NCI-H526 (cell line): ENCODE data around the gene PHACTR2.

Experiments
- DNase-seq, 2 experiments: peaks; one replicate each; lab custom pipeline; 2025; lab: John Stamatoyannopoulos, UW

The PHACTR2 gene

GRCh38 chr6:143742070-143742954 lies 64.5 kb downstream of the PHACTR2 start:
- no peak for DNase-seq

- DNase-seq, result no peak
These were observed 65.1 kb downstream of the PHACTR2 start for GRCh38 chr6:143742955-143743255.

DNA sequence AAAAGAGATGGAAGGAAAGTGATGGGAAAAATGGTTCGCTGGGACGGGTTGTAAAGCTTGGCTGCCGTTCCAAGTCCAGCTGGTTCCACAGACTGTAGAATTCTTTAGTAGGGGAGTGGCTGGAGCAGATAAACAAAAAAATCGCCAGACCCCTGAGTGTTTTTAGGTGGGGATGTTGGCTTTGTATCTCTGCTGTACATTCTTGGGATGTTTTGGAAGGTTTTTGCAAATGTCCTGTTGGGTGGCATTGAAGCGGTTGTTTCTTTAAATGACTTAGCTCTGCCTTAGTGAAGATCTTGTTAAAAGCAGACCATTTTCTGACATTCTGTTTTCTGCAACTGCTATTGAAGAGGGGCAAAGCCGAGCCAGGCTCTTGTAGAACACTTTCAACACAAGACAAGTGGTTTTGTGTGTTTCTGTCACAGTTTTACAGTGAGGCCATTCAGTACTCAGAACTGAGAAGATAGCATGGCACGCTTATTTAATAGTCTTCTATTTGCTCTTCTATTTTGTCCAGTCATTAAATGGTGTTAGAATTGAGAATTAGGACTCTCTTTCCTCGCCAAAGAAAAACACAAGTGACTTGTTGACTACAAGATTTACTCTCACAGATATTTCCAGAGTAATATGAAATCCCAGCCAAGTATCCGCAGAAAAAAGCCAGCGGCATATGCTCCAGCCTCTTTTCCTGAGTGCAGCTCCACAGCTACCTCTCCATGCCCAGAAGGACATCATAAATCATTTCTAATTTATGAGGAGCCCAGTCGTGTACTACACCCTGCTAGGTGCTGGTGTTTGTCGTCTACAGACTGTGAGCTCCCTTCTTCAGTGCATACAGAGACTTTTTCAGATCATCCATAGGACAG lies 65.8 kb downstream of the PHACTR2 start:
- DNase-seq, result peak in 1 of 2 experiments; percentile 4

DNA sequence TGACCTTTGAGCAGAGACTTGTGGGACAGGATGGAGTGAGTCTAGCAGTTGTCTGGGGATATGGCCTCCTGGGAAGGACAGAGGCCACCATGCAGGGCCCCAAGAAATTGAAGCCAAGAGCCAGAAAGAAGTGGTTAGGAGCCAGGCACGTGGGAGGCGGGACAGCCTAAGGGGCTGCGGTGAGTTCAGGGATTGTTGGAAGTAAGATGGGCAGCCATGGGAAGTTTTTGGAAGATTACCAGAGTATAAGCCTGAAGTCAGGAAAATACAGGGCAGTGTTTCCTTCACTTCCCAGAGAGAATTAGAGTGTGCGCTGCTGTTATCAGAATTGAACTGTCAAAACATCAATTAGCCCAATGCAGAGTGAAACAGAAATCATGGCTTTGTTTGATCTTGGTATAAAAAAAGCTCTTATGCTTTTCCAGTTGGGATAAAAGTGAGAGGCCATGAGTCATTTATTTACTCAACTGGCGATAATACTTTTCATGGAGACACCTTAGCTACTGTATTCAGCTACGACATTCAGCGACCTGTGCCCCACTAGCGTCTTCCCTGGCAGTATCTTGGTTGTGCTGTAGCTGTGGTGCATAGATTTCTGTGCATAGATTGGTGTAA lies 66.9 kb downstream of the PHACTR2 start:
- DNase-seq, result no peak

DNA sequence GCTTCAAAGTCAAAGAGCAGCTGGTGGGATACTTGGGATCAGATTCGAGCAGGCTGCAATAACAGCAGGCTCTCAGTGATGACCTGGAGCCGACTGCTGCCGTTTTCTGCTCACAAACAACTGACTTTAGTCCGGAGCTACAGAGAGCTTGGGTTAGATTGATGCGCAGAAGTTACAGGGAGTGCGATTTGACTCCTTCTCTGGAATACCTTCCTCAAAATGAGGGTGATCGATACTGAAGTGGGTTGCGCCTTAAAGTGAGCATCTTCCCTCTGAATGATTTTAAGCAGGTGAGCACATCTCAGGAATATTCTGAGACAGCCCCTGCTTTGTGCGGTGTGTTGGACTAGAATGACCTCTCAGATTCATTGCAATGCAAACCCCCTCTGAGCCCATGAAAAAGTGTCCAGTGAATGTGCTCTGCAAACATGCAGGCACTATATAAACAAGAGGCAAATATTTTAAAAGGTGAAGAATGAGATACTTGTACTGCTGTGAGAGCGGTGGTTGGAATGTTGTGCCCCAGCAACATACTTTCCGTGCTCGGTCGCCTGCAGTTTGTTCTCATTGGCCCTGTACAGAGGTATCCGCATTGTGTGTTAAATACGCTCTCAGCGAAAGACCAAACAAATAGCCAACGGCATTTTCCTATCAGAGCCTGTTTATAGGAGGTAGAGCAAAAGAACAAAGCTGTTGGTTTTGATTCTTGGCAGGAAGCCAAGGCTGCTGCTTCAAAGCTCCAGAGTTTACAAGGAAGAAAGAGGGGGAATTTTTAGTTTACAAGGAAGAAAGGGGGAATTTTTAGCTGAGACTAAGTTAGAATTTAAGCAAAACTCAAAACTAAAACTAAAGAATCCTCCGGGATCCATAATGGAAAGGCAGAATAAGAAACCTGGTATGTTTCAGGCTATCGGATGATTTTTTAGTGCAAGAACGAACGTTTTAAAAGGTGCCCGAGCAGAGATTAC lies 67.7 kb downstream of the PHACTR2 start:
- DNase-seq, result peak; percentile 76 to 83

DNA sequence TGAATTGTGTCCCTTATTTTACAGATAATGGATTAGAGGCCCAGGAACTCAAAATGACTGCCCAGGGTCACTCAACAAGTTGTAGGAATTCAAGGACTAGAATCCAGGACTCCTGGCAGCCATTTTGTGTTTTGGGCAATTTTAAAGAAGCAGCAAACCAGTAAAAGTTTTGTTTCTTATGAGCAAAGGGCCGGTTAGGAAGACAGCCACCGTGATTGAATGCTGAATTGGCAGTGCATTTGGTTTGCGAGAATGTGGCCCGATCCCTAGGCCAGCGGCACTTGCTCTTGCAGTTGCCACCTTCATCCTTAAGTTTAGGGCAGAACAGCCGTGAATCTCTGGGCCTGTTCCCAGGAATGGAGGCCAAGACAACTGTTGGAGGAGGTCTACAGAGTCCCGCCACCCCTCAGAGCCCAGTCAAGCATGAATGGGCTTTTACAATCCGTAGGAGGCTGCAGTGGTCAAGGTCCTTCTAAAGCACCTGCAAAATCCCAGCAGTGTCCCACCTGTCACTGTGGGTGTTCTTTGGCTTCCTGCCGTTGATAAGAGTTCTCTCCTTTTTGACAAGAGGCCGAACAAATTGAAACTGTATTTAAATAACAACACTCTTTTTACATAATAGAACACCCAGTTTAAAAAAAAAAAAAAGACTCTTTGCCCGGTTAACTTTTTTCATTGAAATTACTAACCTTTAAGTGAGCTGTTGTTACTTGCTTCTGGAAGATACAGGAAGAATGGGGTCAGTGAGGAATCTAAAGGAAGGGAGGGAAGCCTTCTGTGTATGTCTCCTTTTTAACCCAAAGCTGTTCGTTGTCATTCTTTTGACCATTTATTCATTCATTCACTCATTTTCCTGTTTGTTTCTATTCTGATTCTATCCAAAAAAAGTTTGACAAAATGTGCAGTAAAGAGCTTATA lies 68.7 kb downstream of the PHACTR2 start:
- no peak for DNase-seq

DNA sequence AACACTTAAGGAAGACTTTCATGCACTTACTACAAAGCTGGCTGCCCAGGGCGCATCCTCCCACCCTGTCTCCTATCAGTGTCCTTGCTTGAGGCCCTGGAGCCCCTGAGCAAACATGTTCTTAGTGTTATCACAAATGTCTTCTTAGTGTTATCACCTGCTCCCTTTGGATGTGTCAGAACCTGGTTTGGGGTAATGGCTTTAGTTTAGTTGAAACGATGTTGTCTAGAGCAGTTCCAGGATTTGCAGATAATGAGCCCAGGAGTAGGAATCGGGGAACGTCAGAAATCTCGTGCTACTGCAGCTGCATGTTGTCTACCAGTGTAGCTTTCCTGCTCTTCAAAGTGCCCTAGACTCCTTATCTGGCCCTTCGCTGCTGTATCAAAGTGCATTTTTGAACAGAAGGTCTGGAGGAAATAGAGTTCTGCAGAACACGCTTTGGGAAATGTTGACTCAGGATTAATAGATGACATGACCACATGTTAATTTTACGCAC lies 69.6 kb downstream of the PHACTR2 start:
- DNase-seq, result no peak

DNA sequence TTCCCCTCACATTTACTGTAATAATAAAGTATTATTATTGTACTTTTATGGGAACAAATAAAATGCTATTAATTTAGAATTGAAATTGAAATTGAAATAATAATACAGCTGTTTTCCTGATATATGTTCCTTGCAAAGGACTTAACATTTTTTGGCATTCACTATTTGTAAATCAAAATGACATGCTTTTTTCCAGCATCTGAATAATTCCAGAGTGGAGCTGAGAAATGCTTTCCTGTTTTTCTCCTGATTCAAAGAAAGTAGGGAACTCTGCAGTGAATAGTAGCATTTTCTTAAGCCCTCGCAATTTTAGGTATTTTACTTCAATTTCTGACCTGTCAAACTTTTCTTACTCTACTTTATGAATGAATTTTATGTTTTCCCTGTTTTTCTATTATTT lies 72.1 kb downstream of the PHACTR2 start:
- DNase-seq, result no peak

GRCh38 chr6:143750877-143751276 lies 73.1 kb downstream of the PHACTR2 start:
- DNase-seq, result no peak

DNA sequence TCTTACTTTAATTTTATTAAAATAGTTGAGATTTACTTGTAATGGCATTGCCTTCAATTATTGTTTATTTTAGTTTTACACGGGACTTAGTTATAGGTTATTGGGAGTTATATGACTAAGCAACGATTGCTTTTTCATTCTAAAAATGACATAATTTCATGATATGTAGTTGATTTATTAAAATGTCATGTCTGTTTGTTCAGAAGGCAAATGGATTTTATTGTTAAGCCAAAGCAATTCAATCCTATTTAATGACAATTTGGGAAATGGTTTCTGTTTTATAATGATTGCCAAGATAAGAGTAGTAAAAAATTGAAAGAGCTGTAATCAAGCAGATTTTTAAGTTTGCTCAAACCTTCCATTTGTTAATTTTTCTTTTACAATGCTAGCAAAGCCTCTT lies 74.7 kb downstream of the PHACTR2 start:
- DNase-seq, result no peak

GRCh38 chr6:143753678-143754077 lies 75.9 kb downstream of the PHACTR2 start:
- DNase-seq, result no peak

GRCh38 chr6:143754204-143754603 lies 76.4 kb downstream of the PHACTR2 start:
- peak in 1 of 2 experiments; percentile 1 for DNase-seq

DNA sequence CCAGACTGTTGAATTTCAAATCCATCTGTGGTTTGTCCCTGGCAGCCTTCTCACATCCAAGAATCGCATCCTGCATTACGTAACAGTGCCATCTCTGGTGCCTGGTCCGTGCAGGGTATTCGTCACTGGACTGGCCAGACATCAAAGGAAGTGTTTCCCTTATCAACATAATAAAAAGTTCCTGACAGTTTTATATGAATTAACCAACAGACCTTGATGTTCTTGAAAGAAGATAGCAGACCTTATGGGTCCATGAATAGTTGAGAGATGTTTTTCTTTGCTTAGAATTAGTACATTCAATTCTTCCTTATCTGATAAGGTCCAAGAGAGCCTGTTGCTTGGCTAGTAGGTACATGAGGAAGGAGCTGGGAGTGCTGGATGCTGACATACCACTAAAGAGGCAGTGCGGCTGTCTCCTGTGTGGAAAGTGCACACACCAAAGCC lies 77.6 kb downstream of the PHACTR2 start:
- no peak for DNase-seq

GRCh38 chr6:143757346-143757832 lies 79.6 kb downstream of the PHACTR2 start:
- DNase-seq, result no peak

GRCh38 chr6:143758551-143758950 lies 80.8 kb downstream of the PHACTR2 start:
- DNase-seq, result no peak

GRCh38 chr6:143759666-143760065 lies 81.9 kb downstream of the PHACTR2 start:
- no peak for DNase-seq

- no peak for DNase-seq
These were observed 83.3 kb downstream of the PHACTR2 start for GRCh38 chr6:143761074-143761473.

- no peak for DNase-seq
These were observed 84.4 kb downstream of the PHACTR2 start for GRCh38 chr6:143762126-143762525.

DNA sequence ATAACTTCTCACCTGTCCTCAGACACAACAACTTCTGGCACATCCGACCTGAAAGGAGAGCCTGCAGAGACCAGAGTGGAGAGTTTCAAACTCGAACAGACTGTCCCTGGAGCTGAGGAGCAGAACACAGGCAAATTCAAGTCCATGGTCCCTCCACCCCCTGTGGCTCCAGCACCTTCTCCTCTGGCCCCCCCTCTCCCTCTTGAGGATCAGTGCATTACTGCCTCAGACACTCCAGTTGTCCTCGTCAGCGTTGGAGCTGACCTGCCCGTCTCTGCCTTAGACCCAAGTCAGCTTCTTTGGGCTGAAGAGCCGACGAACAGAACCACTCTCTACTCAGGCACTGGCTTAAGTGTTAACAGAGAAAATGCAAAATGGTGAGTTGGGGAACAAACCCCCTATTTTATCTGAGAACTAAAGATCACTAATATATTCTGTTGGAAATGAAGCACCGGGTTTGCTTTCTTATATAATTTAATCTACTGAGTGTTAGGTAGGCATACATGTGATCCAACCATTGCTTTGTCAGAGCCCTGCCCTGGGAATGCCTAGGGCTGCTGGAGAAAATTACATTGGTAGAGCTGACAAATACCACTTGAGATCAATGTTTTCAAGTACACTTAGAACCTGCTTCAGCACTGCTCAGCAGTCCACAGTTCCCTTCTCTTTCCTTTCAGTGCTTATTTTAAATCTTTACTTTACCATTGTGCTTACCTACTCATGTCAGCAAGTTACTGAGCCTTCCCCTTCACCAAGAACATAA lies 87.8 kb downstream of the PHACTR2 start:
- DNase-seq, result no peak
